Measurements from ENCODE around the gene WWP2.

- no peak for TF ChIP-seq EZH2 (IDR thresholded peaks at IDR 0.05; ENCODE audit: low read depth)
- TF ChIP-seq CTCF (conservative IDR thresholded peaks at IDR 0.05): no peak
Measured at GRCh38 chr16:69721441-69721957, 40.6 kb upstream of the WWP2 start.
